WTC11 (cell line): ENCODE data around the gene CYTH3.

ENCODE experiments used
- CBFB ChIP-seq: sonication (generic); formaldehyde crosslinking; IDR thresholded peaks from 2 replicates; pipeline ENCODE4 v1.8.1; 2022; ENCODE audit warnings: mild to moderate bottlenecking, low read depth, missing genetic modification reagents
- ETV6 ChIP-seq: sonication (generic); formaldehyde crosslinking; IDR thresholded peaks from 2 replicates; pipeline ENCODE4 v1.8.1; 2022; ENCODE audit warnings: mild to moderate bottlenecking, missing genetic modification reagents
- KAT7 ChIP-seq: sonication (generic); formaldehyde crosslinking; IDR thresholded peaks from 2 replicates; pipeline ENCODE4 v1.8.1; 2023; ENCODE audit warnings: missing genetic modification reagents, mild to moderate bottlenecking, borderline replicate concordance
- MAX ChIP-seq: sonication (generic); formaldehyde crosslinking; IDR thresholded peaks from 2 replicates; pipeline ENCODE4 v1.8.0; 2022; ENCODE audit warnings: mild to moderate bottlenecking, missing genetic modification reagents
- MLX ChIP-seq: sonication (generic); formaldehyde crosslinking; IDR thresholded peaks from 2 replicates; pipeline ENCODE4 v1.8.1; 2023; ENCODE audit warnings: mild to moderate bottlenecking, missing genetic modification reagents, moderate library complexity
- SP1 ChIP-seq: sonication (generic); formaldehyde crosslinking; conservative IDR thresholded peaks from 2 replicates; pipeline ENCODE4 v1.8.1; 2022; ENCODE audit warnings: missing genetic modification reagents
- TF ChIP-seq, protein P1 (sequence below): fragments of 200-600 bp; IDR thresholded peaks from 2 replicates; pipeline ENCODE4 v1.8.0; 2022; ENCODE audit warnings: antibody characterized with exemption

- TF ChIP-seq MAX, result no peak
- TF ChIP-seq MLX (CRISPR knock-in tag), result no peak
- TF ChIP-seq, protein P1, sequence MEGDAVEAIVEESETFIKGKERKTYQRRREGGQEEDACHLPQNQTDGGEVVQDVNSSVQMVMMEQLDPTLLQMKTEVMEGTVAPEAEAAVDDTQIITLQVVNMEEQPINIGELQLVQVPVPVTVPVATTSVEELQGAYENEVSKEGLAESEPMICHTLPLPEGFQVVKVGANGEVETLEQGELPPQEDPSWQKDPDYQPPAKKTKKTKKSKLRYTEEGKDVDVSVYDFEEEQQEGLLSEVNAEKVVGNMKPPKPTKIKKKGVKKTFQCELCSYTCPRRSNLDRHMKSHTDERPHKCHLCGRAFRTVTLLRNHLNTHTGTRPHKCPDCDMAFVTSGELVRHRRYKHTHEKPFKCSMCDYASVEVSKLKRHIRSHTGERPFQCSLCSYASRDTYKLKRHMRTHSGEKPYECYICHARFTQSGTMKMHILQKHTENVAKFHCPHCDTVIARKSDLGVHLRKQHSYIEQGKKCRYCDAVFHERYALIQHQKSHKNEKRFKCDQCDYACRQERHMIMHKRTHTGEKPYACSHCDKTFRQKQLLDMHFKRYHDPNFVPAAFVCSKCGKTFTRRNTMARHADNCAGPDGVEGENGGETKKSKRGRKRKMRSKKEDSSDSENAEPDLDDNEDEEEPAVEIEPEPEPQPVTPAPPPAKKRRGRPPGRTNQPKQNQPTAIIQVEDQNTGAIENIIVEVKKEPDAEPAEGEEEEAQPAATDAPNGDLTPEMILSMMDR, result no peak
- no peak for TF ChIP-seq KAT7 (CRISPR knock-in tag)
- no peak for TF ChIP-seq SP1 (CRISPR knock-in tag)
- TF ChIP-seq CBFB (CRISPR knock-in tag), result no peak
- TF ChIP-seq ETV6 (CRISPR knock-in tag), result no peak
Observed at GRCh38 chr7:6241607-6241973, 30.8 kb downstream of the CYTH3 start.
